ENCODE data around the gene AMFR. TPM values are rescaled to one million over a fixed set of nuclear protein-coding genes. Genes with fewer than 3 reads are reported as not detected.
A peak's percentile ranks its signal among the peaks of the same experiment; 100 is the strongest.

The AMFR gene
- total and polyA plus RNA-seq, 2 of the 8 experiments (the other 6 are each of a cell fraction or from before 2014, with no cell fraction given), result 18.6 to 21.7 TPM

- H3K23ac ChIP-seq (ENCODE audit: insufficient read length), result no peak overlapping the region
- no peaks in the 10 kb centered on the region for H4K20me1 ChIP-seq (replicated peaks in 1 of 2; ENCODE audit: control insufficient read depth in 1 of 2, insufficient read depth in 2 of 2, low read length in 2 of 2)
- H3K4me2 ChIP-seq (ENCODE audit: insufficient read depth in 1 of 2, low read depth in 2 of 2, low read length in 2 of 2), result no peak overlapping the region
- H2BK5ac ChIP-seq (ENCODE audit: low read depth, low read length), result no peak overlapping the region
- 0 out of 2 replicates have a peak overlapping the region, but pooled peaks have one; percentile 42 for H4K8ac ChIP-seq (ENCODE audit: extremely low read depth, insufficient read depth, low read length)
- H2AFZ ChIP-seq (ENCODE audit: low read length), result no peak overlapping the region
- no peak overlapping the region for H4K91ac ChIP-seq (replicated peaks; ENCODE audit: insufficient read length, low read length)
- ChIA-PET POLR2A (ENCODE audit: partially characterized antibody) (no interaction called here), CTCF (ENCODE audit: partially characterized antibody) (interaction anchor here (1.1 to 2.5 kb wide), 3 partner anchors 11 to 29 kb away, joined by 3 to 7 read pairs (median 3); no protein-coding TSS in a partner anchor)
- H2AK5ac ChIP-seq (ENCODE audit: low read depth, low read length), result no peak overlapping the region
- H3K14ac ChIP-seq (ENCODE audit: insufficient read length), result no peak overlapping the region
- no peak overlapping the region for H3K4me3 ChIP-seq (ENCODE audit: extremely low read depth in 1 of 4, insufficient read depth in 2 of 4, low read depth in 3 of 4, low read length in 4 of 4)
- FAIRE-seq, result no peak
- no peak overlapping the region for H2BK120ac ChIP-seq (replicated peaks; ENCODE audit: low read depth, low read length)
- no peak overlapping the region for H3K27ac ChIP-seq (ENCODE audit: low read depth, low read length)
- H2BK12ac ChIP-seq (ENCODE audit: low read depth, low read length), result no peak overlapping the region
- no peak overlapping the region for H3K9ac ChIP-seq (replicated peaks in 1 of 4; ENCODE audit: extremely low read depth in 1 of 4, low read depth in 3 of 4, low read length in 3 of 4)
- H3K79me2 ChIP-seq (ENCODE audit: control insufficient read depth in 1 of 2, insufficient read depth in 2 of 2, low read length in 2 of 2), result no peaks in the 10 kb centered on the region
- H3K9me3 ChIP-seq (ENCODE audit: insufficient read depth in 2 of 2, low read depth in 1 of 2, low read length in 1 of 2), result no peaks in the 10 kb centered on the region
- 95% methylated on average over 14 of the region's 15 CpGs; no CpG with 5 or more reads in 1 of the 2 experiments for whole genome bisulfite sequencing, 2 experiments (ENCODE audit: extremely low coverage in 1 of 2, insufficient coverage in 1 of 2, insufficient read length in 1 of 2, insufficient replicate concordance in 2 of 2, low coverage in 1 of 2, low lambda C conversion rate in 2 of 2, missing lambda C conversion rate in 1 of 2)
- no peak overlapping the region for H3K4ac ChIP-seq (replicated peaks; ENCODE audit: insufficient read length, low read depth, low read length)
- no peak overlapping the region for H3K56ac ChIP-seq (replicated peaks; ENCODE audit: insufficient read length, low read depth, low read length)
- no peak overlapping the region for H2BK20ac ChIP-seq (ENCODE audit: low read length)
- no peaks in the 10 kb centered on the region; a peak in 1 of 7 replicates for H3K27me3 ChIP-seq (replicated peaks in 1 of 4; ENCODE audit: control insufficient read depth in 3 of 4, extremely low read depth in 1 of 4, insufficient read depth in 3 of 4, low read length in 3 of 4)
- no peaks in the 10 kb centered on the region for H3K79me1 ChIP-seq (ENCODE audit: low read depth, low read length)
- peak in 1 of 2 experiments; percentile 36 for DNase-seq (ENCODE audit: low read depth in 1 of 2, low spot score in 2 of 2)
- no peaks in the 10 kb centered on the region for H3K23me2 ChIP-seq (ENCODE audit: low read depth, low read length)
- H3K4me1 ChIP-seq (replicated peaks in 1 of 4; ENCODE audit: control insufficient read depth in 3 of 4, insufficient read depth in 4 of 4, low read length in 3 of 4), result peaks cover 0 to 15% (median 9%) of the 10 kb centered on the region in 4 experiments; a peak in 6 of 7 replicates
- H3K36me3 ChIP-seq (ENCODE audit: control insufficient read depth in 2 of 4, insufficient read depth in 4 of 4, low read length in 3 of 4), result peaks cover 0 to 3% (median 0%) of the 10 kb centered on the region in 4 experiments; a peak in 3 of 8 replicates
- no peak overlapping the region for H4K5ac ChIP-seq (ENCODE audit: insufficient read length, low read depth, low read length)
- H2BK15ac ChIP-seq (ENCODE audit: low read length), result no peak overlapping the region
- no peak overlapping the region for H3K18ac ChIP-seq (ENCODE audit: extremely low read depth, low read length)
- TF ChIP-seq POLR2AphosphoS5 (IDR thresholded peaks at IDR 0.05; ENCODE audit: low read depth, low read length) (no peak), CBX5 (IDR thresholded peaks at IDR 0.05; ENCODE audit: low read depth, low read length) (no peak), HDAC6 (IDR thresholded peaks at IDR 0.05; ENCODE audit: low read depth, low read length) (no peak), SUZ12 (IDR thresholded peaks at IDR 0.05; ENCODE audit: low read length) (no peak), SP2 (IDR thresholded peaks at IDR 0.05; ENCODE audit: low read length) (no peak), FOSL1 (IDR thresholded peaks at IDR 0.05; ENCODE audit: insufficient read depth, low read depth, low read length) (no peak)
Observed at GRCh38 chr16:56360117-56361008, 65.0 kb downstream of the AMFR start.
